Sigmoid colon (tissue), 4 donors: ENCODE results near the gene NOL9.

Experiments
- EP300 ChIP-seq, 4 donors: sonication (generic); formaldehyde crosslinking; IDR thresholded peaks; one replicate each; pipeline ENCODE4 v1.6.1; 2017; ENCODE audit warnings: antibody characterized with exemption in 4 of 4
- POLR2AphosphoS5 ChIP-seq, 4 donors: sonication (generic); formaldehyde crosslinking; IDR thresholded peaks; one replicate each; pipeline ENCODE4 v1.6.1; 2017; ENCODE audit warnings: antibody characterized with exemption in 4 of 4
- TF ChIP-seq, protein P1 (sequence below), 4 experiments: fragments of 450-650 bp in 3 of 4; fragments of 200-600 bp in 1 of 4; IDR thresholded peaks; one replicate each; pipeline ENCODE4 v1.5.1; 2016 to 2019; ENCODE audit warnings: antibody characterized with exemption in 4 of 4, mild to moderate bottlenecking in 3 of 4, moderate library complexity in 2 of 4

DNA sequence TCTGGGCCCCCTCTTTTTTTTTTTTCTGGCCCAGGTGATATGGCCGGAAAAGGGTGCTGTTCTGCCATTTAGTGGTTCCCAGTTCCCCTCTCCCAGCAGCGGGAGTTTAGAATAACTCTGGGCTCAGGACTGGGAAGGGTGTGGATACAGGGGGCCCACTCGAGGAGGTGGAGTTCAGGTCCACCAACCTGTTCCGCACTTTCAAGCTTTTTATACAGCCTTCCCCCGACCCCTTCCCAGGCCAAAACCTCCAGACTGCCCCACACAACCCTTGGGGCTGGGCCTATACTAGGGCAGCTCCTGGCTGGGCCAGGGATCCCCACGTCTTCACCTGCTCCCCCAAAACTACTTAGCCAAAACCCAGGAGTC, 63.2 kb downstream of the NOL9 start:
- TF ChIP-seq, protein P1, sequence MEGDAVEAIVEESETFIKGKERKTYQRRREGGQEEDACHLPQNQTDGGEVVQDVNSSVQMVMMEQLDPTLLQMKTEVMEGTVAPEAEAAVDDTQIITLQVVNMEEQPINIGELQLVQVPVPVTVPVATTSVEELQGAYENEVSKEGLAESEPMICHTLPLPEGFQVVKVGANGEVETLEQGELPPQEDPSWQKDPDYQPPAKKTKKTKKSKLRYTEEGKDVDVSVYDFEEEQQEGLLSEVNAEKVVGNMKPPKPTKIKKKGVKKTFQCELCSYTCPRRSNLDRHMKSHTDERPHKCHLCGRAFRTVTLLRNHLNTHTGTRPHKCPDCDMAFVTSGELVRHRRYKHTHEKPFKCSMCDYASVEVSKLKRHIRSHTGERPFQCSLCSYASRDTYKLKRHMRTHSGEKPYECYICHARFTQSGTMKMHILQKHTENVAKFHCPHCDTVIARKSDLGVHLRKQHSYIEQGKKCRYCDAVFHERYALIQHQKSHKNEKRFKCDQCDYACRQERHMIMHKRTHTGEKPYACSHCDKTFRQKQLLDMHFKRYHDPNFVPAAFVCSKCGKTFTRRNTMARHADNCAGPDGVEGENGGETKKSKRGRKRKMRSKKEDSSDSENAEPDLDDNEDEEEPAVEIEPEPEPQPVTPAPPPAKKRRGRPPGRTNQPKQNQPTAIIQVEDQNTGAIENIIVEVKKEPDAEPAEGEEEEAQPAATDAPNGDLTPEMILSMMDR (IDR thresholded peaks at IDR 0.05): no peak
- TF ChIP-seq EP300 (IDR thresholded peaks at IDR 0.05) (no peak), POLR2AphosphoS5 (IDR thresholded peaks at IDR 0.05) (no peak)
